ENCODE data around the gene TSKS.

GRCh38 chr19:49699364-49699763 lies 63.7 kb downstream of the TSKS start:
- TF ChIP-seq POLR2A (IDR thresholded peaks at IDR 0.05) = no peak
- TF ChIP-seq, protein P1, sequence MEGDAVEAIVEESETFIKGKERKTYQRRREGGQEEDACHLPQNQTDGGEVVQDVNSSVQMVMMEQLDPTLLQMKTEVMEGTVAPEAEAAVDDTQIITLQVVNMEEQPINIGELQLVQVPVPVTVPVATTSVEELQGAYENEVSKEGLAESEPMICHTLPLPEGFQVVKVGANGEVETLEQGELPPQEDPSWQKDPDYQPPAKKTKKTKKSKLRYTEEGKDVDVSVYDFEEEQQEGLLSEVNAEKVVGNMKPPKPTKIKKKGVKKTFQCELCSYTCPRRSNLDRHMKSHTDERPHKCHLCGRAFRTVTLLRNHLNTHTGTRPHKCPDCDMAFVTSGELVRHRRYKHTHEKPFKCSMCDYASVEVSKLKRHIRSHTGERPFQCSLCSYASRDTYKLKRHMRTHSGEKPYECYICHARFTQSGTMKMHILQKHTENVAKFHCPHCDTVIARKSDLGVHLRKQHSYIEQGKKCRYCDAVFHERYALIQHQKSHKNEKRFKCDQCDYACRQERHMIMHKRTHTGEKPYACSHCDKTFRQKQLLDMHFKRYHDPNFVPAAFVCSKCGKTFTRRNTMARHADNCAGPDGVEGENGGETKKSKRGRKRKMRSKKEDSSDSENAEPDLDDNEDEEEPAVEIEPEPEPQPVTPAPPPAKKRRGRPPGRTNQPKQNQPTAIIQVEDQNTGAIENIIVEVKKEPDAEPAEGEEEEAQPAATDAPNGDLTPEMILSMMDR (IDR thresholded peaks at IDR 0.05) = no peak
